ENCODE measurements around the gene RAD51B. TPM values are rescaled to one million over a fixed set of nuclear protein-coding genes. Genes with fewer than 3 reads are reported as not detected.

Gene RAD51B
- total RNA-seq: 10 to 100 TPM; 10.6 to 77.6 (median 33.8) TPM

DNA sequence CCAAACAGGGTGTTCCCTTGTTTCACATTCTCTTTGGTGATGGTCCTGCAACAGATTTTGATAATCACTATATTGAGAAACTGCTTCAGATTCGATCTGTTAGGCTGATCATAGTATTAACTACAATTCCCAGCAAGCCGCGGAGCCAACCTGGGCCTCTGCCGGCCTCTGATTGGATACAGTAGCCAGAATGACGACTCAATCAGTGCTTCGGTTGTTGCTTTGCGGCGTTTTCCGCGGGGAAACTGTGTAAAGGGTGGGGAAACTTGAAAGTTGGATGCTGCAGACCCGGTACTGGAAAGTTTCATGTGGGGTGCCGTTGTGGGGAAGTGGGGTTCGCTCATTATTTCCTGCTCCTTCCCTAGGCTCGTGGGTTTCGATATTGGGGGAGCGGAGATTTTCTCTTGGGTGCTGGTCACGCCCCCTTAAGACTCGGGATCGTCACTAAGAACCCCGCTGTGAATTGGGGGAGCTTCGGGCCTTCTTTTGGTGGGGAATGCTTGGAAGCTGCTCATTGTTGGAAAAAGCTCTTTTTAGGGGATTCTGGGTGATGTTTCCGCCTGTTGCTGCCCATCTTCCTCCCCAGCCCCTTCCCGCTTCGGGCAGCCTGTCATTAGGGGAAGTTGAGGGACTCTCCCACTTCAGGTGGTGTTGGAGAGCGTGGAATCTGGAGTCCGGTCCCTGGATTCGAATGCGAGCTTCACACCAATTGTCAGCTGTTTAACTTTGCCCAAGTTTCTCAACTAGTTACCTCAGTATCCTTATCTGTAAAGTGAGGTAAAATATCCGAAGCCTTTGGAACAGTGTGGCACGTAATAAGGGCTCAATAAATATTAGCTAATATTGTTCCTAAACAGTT is at the start of gene RAD51B:
TSS of gene RAD51B (plus strand) at position 217 of the 859 bp plus-strand sequence.
- Histone ChIP-seq H3K4me3 (peak within 1 kb of the TSS; percentile 65 to 93 (median 80)), H3K27ac (peak within 1 kb of the TSS; percentile 73 to 77), H3K27me3 (no peaks in the 10 kb centered on the region), H3K4me1 (peaks cover 0 to 9% of the 10 kb centered on the region in 2 donors), H3K36me3 (no peaks in the 10 kb centered on the region), H3K9me3 (no peaks in the 10 kb centered on the region)
- peak; percentile 84 to 85 for DNase-seq (ENCODE audit: low spot score in 2 of 2)
- TF ChIP-seq POLR2AphosphoS5 (IDR thresholded peaks at IDR 0.05) (peak in 2 of 3 donors; percentile 51 to 62), POLR2A (IDR thresholded peaks at IDR 0.05) (no peak)
- intact Hi-C loops (cut with DNase I; ENCODE audit: low total_unique reads): no loop called here

DNA sequence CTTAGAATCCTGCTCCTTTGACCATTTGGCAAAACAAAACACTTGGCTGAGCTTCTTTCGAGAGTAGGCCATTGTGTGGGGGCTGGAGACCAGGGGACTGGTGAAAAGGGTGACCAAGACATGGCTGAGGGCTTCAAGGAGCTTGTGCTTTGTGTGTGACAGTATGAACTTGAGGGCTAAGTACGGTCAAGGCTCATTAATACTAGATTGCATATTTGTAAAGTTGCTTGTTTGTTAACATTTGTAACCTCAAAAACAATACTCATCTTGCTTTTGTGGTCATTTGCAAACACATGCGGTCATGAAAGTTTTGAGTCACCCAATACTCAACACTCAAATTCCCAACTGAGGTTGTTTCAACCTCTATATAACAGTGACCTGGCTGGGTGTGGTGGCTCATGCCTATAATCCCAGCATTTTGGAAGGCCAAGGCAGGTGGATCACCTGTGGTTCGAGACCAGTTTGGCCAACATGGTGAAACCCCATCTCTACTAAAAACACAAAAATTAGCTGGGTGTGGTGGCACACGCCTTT is 45.7 kb upstream of the RAD51B start:
- intact Hi-C loops (cut with DNase I; ENCODE audit: low total_unique reads): no loop called here

DNA sequence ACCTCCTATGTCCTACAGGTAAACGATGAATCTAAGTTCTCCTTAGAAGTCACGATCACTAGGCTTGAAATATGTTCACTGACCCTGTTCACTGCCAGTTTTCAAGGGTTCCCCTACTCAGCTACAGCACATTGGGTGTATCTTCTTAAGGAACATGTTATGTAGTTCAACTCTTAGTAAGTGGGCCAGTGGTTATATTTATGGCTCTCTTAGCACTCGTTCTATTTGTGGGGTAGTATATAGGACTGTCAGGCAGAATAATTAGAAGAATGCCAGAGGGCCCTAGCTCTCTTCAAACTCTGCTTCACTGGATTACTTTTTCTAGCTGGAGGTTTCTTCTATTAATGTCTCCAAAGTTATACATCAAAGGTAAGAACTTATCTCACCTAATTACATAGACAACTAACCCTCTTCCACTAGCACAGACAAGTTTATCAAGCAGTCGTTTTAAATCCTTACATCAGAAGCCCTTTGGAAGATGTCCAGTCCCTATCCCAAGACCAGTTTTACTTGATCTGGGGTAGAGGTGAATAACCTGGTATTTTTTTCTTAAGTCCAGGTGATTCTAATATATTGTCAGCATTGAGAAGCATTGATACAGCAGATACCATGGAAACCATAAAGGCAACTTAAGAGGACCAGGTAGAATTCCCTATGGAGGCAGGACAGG is 42.8 kb upstream of the RAD51B start:
- Histone ChIP-seq H3K9me3 (no peaks in the 10 kb centered on the region), H3K27me3 (no peaks in the 10 kb centered on the region), H3K4me3 (no peak overlapping the region), H3K4me1 (no peaks in the 10 kb centered on the region), H3K27ac (no peak overlapping the region), H3K36me3 (peaks cover 31% of the 10 kb centered on the region)
- no peak for DNase-seq (ENCODE audit: low spot score in 2 of 2)
- TF ChIP-seq POLR2AphosphoS5 (IDR thresholded peaks at IDR 0.05) (no peak), POLR2A (IDR thresholded peaks at IDR 0.05) (no peak)
- TF ChIP-seq, protein P1, sequence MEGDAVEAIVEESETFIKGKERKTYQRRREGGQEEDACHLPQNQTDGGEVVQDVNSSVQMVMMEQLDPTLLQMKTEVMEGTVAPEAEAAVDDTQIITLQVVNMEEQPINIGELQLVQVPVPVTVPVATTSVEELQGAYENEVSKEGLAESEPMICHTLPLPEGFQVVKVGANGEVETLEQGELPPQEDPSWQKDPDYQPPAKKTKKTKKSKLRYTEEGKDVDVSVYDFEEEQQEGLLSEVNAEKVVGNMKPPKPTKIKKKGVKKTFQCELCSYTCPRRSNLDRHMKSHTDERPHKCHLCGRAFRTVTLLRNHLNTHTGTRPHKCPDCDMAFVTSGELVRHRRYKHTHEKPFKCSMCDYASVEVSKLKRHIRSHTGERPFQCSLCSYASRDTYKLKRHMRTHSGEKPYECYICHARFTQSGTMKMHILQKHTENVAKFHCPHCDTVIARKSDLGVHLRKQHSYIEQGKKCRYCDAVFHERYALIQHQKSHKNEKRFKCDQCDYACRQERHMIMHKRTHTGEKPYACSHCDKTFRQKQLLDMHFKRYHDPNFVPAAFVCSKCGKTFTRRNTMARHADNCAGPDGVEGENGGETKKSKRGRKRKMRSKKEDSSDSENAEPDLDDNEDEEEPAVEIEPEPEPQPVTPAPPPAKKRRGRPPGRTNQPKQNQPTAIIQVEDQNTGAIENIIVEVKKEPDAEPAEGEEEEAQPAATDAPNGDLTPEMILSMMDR (IDR thresholded peaks at IDR 0.05): no peak
- intact Hi-C loops (cut with DNase I; ENCODE audit: low total_unique reads): no loop called here

More for the DNA sequence above, 45.7 kb upstream of the RAD51B start:
- Histone ChIP-seq H3K4me1 (no peaks in the 10 kb centered on the region), H3K9me3 (no peaks in the 10 kb centered on the region), H3K27me3 (no peaks in the 10 kb centered on the region), H3K36me3 (peaks cover 32% of the 10 kb centered on the region), H3K4me3 (no peak overlapping the region), H3K27ac (no peak overlapping the region)
- no peak for TF ChIP-seq POLR2AphosphoS5 (IDR thresholded peaks at IDR 0.05)
- DNase-seq (ENCODE audit: low spot score in 2 of 2): no peak

DNA sequence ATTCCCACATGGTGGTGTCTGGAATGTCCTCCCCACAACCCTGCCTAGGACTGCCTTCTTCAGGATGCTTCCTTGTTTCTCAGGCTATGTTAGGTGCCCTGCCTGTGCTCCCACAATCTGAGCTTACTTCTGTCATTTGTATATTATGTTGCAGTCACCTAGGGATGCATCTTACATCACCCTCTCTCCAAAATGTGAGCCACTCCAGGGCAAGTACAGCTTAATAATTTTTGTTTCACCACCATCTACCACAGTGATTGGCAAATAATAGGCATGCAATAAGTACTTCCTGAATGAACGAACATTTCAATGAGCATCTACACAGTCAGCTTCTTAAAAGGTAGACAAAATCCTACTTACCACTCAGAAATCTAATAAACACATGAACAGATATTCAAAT is 40.8 kb upstream of the RAD51B start:
- Histone ChIP-seq H3K4me3 (no peak overlapping the region), H3K9me3 (no peaks in the 10 kb centered on the region), H3K4me1 (no peaks in the 10 kb centered on the region), H3K27me3 (no peaks in the 10 kb centered on the region), H3K27ac (no peak overlapping the region), H3K36me3 (peaks cover 29% of the 10 kb centered on the region)
- TF ChIP-seq, protein P1 (IDR thresholded peaks at IDR 0.05): no peak
- no peak for TF ChIP-seq POLR2AphosphoS5 (IDR thresholded peaks at IDR 0.05)
- no peak for DNase-seq (ENCODE audit: low spot score in 2 of 2)
- intact Hi-C loops (cut with DNase I; ENCODE audit: low total_unique reads): no loop called here

DNA sequence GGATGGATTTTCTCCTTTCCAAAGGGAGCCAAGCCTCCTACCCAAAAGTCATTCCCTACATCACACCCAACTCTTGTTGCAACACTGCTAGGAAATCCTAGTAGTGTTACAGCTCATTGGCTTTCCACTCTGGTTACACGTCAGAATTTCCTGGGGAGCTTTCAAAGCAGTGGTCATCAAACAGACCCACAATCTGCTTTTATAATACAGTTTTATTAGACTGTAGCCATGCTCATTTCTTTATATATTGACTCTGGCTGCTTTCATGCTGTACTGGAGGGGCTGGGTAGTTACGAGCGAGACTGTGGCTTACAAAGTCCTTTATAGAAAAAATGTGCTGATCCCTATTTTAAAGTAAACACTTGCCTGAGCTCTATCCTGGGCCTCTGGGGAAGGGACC is 37.5 kb upstream of the RAD51B start:
- Histone ChIP-seq H3K27ac (no peak overlapping the region), H3K27me3 (no peaks in the 10 kb centered on the region), H3K36me3 (peaks cover 23% of the 10 kb centered on the region), H3K4me3 (no peak overlapping the region), H3K4me1 (no peaks in the 10 kb centered on the region), H3K9me3 (no peaks in the 10 kb centered on the region)
- intact Hi-C loops (cut with DNase I; ENCODE audit: low total_unique reads): no loop called here
- TF ChIP-seq POLR2AphosphoS5 (IDR thresholded peaks at IDR 0.05): no peak
- no peak for TF ChIP-seq POLR2A (IDR thresholded peaks at IDR 0.05)
- TF ChIP-seq, protein P1 (IDR thresholded peaks at IDR 0.05): no peak
- no peak for DNase-seq (ENCODE audit: low spot score in 2 of 2)
